IMR-90 (cell line): Measurements from ENCODE around the gene MGST2.

ENCODE experiments used
- BHLHE40 ChIP-seq: fragments of 150-350 bp; IDR thresholded peaks from 2 replicates; pipeline ENCODE4 v1.6.1; 2016; ENCODE audit warnings: mild to moderate bottlenecking, low read depth, low read length
- CEBPB ChIP-seq: IDR thresholded peaks from 2 replicates; pipeline ENCODE4 v1.6.1; 2012; ENCODE audit warnings: low read depth, low read length, improper control_type of control experiment
- CHD1 ChIP-seq: IDR thresholded peaks from 2 replicates; pipeline ENCODE4 v1.6.1; 2012; ENCODE audit warnings: low read depth, low read length, improper control_type of control experiment
- FOS ChIP-seq: fragments of 150-350 bp; IDR thresholded peaks from 2 replicates; pipeline ENCODE4 v1.6.1; 2016; ENCODE audit warnings: low read depth, low read length
- MAFK ChIP-seq: IDR thresholded peaks from 2 replicates; pipeline ENCODE4 v1.6.1; 2012; ENCODE audit warnings: low read depth, low read length, improper control_type of control experiment
- MXI1 ChIP-seq: IDR thresholded peaks from 2 replicates; pipeline ENCODE4 v1.6.1; 2012; ENCODE audit warnings: low read depth, mild to moderate bottlenecking, low read length, moderate library complexity, borderline replicate concordance
- POLR2A ChIP-seq: IDR thresholded peaks from 2 replicates; pipeline ENCODE4 v1.6.1; 2012; ENCODE audit warnings: mild to moderate bottlenecking, low read depth, low read length
- RAD21 ChIP-seq: IDR thresholded peaks from 2 replicates; pipeline ENCODE4 v1.6.1; 2012; ENCODE audit warnings: low read length, improper control_type of control experiment
- RFX5 ChIP-seq: IDR thresholded peaks from 2 replicates; pipeline ENCODE4 v1.8.0; 2012; ENCODE audit warnings: low read depth, mild to moderate bottlenecking, low read length, moderate library complexity
- SMC3 ChIP-seq: fragments of 150-350 bp; IDR thresholded peaks from 2 replicates; pipeline ENCODE4 v1.6.1; 2016; ENCODE audit warnings: low read depth, mild to moderate bottlenecking, antibody characterized with exemption, low read length, moderate library complexity
- TF ChIP-seq, protein P1 (sequence below): conservative IDR thresholded peaks from 2 replicates; pipeline ENCODE4 v1.5.1; 2012; ENCODE audit warnings: mild to moderate bottlenecking, low read depth, low read length, improper control_type of control experiment
- TF ChIP-seq, protein P2 (sequence below): fragments of 150-350 bp; IDR thresholded peaks from 2 replicates; pipeline ENCODE4 v1.6.1; 2017; ENCODE audit warnings: mild to moderate bottlenecking, antibody characterized with exemption, low read length, low read depth

DNA sequence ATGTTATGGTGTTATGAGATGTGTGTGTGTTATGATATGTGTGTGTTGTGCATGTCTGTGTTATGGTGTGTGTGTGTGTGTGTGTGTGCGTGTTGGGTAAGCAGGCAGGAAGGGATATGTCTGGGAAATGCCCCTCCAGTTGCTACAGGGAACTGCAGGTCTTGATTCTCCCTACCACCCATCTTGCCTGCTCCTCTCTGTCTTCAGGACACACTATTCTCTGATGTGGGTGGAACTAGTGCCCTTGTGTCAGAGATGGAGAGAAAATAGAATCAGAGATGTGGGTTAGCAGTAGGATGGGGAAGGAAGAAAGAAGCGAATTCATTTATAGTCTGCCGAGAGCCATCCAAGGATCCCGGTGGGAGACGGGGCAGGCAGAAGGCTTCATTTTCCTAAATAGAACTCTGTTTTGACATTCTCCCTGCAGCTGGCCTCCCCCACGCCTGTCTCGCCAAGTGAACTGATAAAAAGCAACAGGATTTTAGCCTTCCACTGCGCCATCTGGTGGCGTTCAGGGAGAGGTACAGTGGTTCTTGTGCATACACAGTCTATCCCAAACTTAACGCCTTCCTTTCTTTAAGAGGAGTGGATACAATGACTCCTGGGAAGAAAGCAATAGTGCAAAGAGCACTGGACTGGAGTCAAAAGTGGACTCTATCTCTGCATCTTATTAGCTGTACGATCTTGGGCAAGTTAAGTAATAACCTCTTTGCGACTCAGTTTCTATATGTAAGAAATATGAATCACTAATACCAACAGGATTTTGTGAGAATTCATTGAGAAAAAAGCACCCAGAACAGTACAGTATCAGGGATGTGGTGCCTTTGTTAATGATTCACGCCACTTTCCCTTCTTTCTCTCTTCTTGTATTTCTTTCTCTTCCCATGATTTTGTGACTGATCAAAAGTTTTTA, 14.1 kb upstream of the MGST2 start:
- TF ChIP-seq, protein P1, sequence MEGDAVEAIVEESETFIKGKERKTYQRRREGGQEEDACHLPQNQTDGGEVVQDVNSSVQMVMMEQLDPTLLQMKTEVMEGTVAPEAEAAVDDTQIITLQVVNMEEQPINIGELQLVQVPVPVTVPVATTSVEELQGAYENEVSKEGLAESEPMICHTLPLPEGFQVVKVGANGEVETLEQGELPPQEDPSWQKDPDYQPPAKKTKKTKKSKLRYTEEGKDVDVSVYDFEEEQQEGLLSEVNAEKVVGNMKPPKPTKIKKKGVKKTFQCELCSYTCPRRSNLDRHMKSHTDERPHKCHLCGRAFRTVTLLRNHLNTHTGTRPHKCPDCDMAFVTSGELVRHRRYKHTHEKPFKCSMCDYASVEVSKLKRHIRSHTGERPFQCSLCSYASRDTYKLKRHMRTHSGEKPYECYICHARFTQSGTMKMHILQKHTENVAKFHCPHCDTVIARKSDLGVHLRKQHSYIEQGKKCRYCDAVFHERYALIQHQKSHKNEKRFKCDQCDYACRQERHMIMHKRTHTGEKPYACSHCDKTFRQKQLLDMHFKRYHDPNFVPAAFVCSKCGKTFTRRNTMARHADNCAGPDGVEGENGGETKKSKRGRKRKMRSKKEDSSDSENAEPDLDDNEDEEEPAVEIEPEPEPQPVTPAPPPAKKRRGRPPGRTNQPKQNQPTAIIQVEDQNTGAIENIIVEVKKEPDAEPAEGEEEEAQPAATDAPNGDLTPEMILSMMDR = peak; percentile 93
- no peak for TF ChIP-seq BHLHE40
- no peak for TF ChIP-seq POLR2A
- peak; percentile 94 for TF ChIP-seq SMC3
- no peak for TF ChIP-seq MXI1
- TF ChIP-seq FOS = no peak
- peak; percentile 81 for TF ChIP-seq RAD21
- TF ChIP-seq CHD1 = no peak
- no peak for TF ChIP-seq RFX5
- TF ChIP-seq, protein P2, sequence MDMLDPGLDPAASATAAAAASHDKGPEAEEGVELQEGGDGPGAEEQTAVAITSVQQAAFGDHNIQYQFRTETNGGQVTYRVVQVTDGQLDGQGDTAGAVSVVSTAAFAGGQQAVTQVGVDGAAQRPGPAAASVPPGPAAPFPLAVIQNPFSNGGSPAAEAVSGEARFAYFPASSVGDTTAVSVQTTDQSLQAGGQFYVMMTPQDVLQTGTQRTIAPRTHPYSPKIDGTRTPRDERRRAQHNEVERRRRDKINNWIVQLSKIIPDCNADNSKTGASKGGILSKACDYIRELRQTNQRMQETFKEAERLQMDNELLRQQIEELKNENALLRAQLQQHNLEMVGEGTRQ = no peak
- no peak for TF ChIP-seq CEBPB
- TF ChIP-seq MAFK = no peak
